ENCODE measurements around the gene INPP5A.

GRCh38 chr10:132721725-132722124 lies 184.1 kb downstream of the INPP5A start:
- TF ChIP-seq CSRNP3 (CRISPR knock-in tag; IDR thresholded peaks at IDR 0.05) = no peak
- no peak for TF ChIP-seq ZNF565 (CRISPR knock-in tag; conservative IDR thresholded peaks at IDR 0.05; ENCODE audit: low read depth)
- TF ChIP-seq ZNF70 (CRISPR knock-in tag; IDR thresholded peaks at IDR 0.05) = no peak
- TF ChIP-seq ISL1 (CRISPR knock-in tag; IDR thresholded peaks at IDR 0.05) = no peak
- no peak for TF ChIP-seq TSHZ2 (CRISPR knock-in tag; IDR thresholded peaks at IDR 0.05)
- TF ChIP-seq ZFP30 (CRISPR knock-in tag; IDR thresholded peaks at IDR 0.05) = no peak
- no peak for TF ChIP-seq OSR1 (CRISPR knock-in tag; IDR thresholded peaks at IDR 0.05)
- no peak for TF ChIP-seq RARB (CRISPR knock-in tag; IDR thresholded peaks at IDR 0.05)

Data from SK-N-SH treated with all-trans-retinoic acid at 6 μM for 48 hours (cell line).